SU-DHL-6 (cell line): ENCODE measurements around the gene S100A9.
"Not testable (repeated sequence)": the region's sequence is repeated elsewhere in the genome, so short reads cannot be mapped to it uniquely, and the experiment has no call there.

ENCODE experiments used
- H2AFZ ChIP-seq: fragments of 200-600 bp; sonication (generic); 2 replicates; pipeline ENCODE4 v1.6.1; 2014; ENCODE audit warnings: low read depth, mild to moderate bottlenecking, moderate library complexity, mixed read lengths, antibody characterized with exemption, low read length; ENCODE audit not compliant: severe bottlenecking
- H3F3A ChIP-seq: fragments of 200-600 bp; shearing (Covaris generic); 2 replicates; pipeline ENCODE4 v1.6.0; 2016; ENCODE audit warnings: antibody characterized with exemption, mild to moderate bottlenecking; ENCODE audit not compliant: insufficient read depth
- H3K27ac ChIP-seq: fragments of 200-600 bp; sonication (generic); 2 replicates; pipeline ENCODE4 v1.5.1; 2016; ENCODE audit warnings: low read depth, mild to moderate bottlenecking, low read length, moderate library complexity, mixed read lengths
- H3K27me3 ChIP-seq: fragments of 200-600 bp; sonication (generic), shearing (Covaris generic); 2 replicates; pipeline ENCODE4 v1.6.0; 2014; ENCODE audit warnings: mild to moderate bottlenecking, low read length
- H3K36me3 ChIP-seq: fragments of 200-600 bp; sonication (generic); 2 replicates; pipeline ENCODE4 v1.6.1; 2014; ENCODE audit warnings: mild to moderate bottlenecking, low read length, mixed read lengths
- H3K4me2 ChIP-seq: fragments of 300-600, 200-600 bp; shearing (Covaris generic), sonication (generic); 2 replicates; pipeline ENCODE4 v1.6.0; 2014; ENCODE audit warnings: low read length, low read depth, mild to moderate bottlenecking; ENCODE audit not compliant: poor library complexity, severe bottlenecking
- H3K4me3 ChIP-seq: fragments of 200-600 bp; sonication (generic); 2 replicates; pipeline ENCODE4 v1.5.1; 2014; ENCODE audit warnings: antibody characterized with exemption, low read length, mild to moderate bottlenecking, mixed read lengths; ENCODE audit not compliant: insufficient read depth, poor library complexity, severe bottlenecking
- H3K79me2 ChIP-seq: fragments of 200-600 bp; sonication (generic); 2 replicates; pipeline ENCODE4 v1.6.1; 2014; ENCODE audit warnings: mild to moderate bottlenecking, low read length, moderate library complexity; ENCODE audit not compliant: insufficient read depth
- H3K9ac ChIP-seq: fragments of 200-600 bp; sonication (generic); 2 replicates; pipeline ENCODE4 v1.7.0; 2014; ENCODE audit warnings: mild to moderate bottlenecking, low read length
- H3K9me2 ChIP-seq: fragments of 200-600 bp; sonication (generic); replicated peaks from 2 replicates; pipeline ENCODE4 v1.6.1; 2014; ENCODE audit warnings: low read length; ENCODE audit not compliant: insufficient read depth
- H3K9me3 ChIP-seq: fragments of 200-600 bp; sonication (generic); 2 replicates; pipeline ENCODE4 v1.6.1; 2014; ENCODE audit warnings: low read length, mixed read lengths; ENCODE audit not compliant: insufficient read depth
- H4K20me1 ChIP-seq: fragments of 200-600 bp; sonication (generic); 2 replicates; pipeline ENCODE4 v1.6.1; 2014; ENCODE audit warnings: low read depth, mild to moderate bottlenecking, antibody characterized with exemption, low read length, moderate library complexity, mixed read lengths
- CTCF ChIP-seq: fragments of 200-600 bp; sonication (generic); IDR thresholded peaks from one replicate; pipeline ENCODE4 v1.5.1; 2017; ENCODE audit warnings: antibody characterized with exemption, mild to moderate bottlenecking, low read length, moderate library complexity; ENCODE audit not compliant: insufficient read depth, poor library complexity, severe bottlenecking
- EZH2phosphoT487 ChIP-seq: fragments of 200-600 bp; sonication (generic), shearing (Covaris generic); conservative IDR thresholded peaks from 2 replicates; pipeline ENCODE4 v1.6.1; 2018; ENCODE audit warnings: mild to moderate bottlenecking, antibody characterized with exemption, low read length, moderate library complexity, mixed read lengths

The S100A9 gene

GRCh38 chr1:153310526-153310925, 47.1 kb upstream of the S100A9 start:
- no peak overlapping the region for H3K27ac ChIP-seq
- no peaks in the 10 kb centered on the region for H3K79me2 ChIP-seq
- no peak overlapping the region for H3K4me2 ChIP-seq
- H3K9ac ChIP-seq, result no peak overlapping the region
- no peaks in the 10 kb centered on the region for H3K9me2 ChIP-seq
- no peaks in the 10 kb centered on the region for H3K9me3 ChIP-seq
- no peaks in the 10 kb centered on the region for H3F3A ChIP-seq
- H3K4me3 ChIP-seq, result no peak overlapping the region
- no peaks in the 10 kb centered on the region for H3K27me3 ChIP-seq
- no peak overlapping the region for H2AFZ ChIP-seq
- TF ChIP-seq EZH2phosphoT487 (no peak), CTCF (no peak)
- H4K20me1 ChIP-seq, result no peaks in the 10 kb centered on the region
- H3K36me3 ChIP-seq, result no peaks in the 10 kb centered on the region

- no peaks in the 10 kb centered on the region for H3K79me2 ChIP-seq
- no peak within 1 kb of the TSS for H3K4me2 ChIP-seq
- no peaks in the 10 kb centered on the region for H3K9me3 ChIP-seq
- H3K27ac ChIP-seq, result no peak within 1 kb of the TSS
- TF ChIP-seq EZH2phosphoT487, result no peak
- TF ChIP-seq CTCF, result no peak
- no peak within 1 kb of the TSS for H3K9ac ChIP-seq
- H3K36me3 ChIP-seq, result no peaks in the 10 kb centered on the region
- no peak within 1 kb of the TSS for H3K4me3 ChIP-seq
- no peaks in the 10 kb centered on the region for H3K9me2 ChIP-seq
- no peaks in the 10 kb centered on the region for H4K20me1 ChIP-seq
- no peaks in the 10 kb centered on the region for H3F3A ChIP-seq
- H3K27me3 ChIP-seq, result no peaks in the 10 kb centered on the region
- no peak within 1 kb of the TSS for H2AFZ ChIP-seq
These were observed 45.0 kb upstream of the S100A9 start, which contains the start of gene PGLYRP3 for GRCh38 chr1:153312570-153313186. TSS of gene PGLYRP3 (minus strand) at chr1:153312952. CDS start at chr1:153310665, 2,287 bp downstream.

GRCh38 chr1:153313288-153313687, 44.4 kb upstream of the S100A9 start:
- no peak overlapping the region for H3K9ac ChIP-seq
- H3K36me3 ChIP-seq, result no peaks in the 10 kb centered on the region
- H3F3A ChIP-seq, result no peaks in the 10 kb centered on the region
- H4K20me1 ChIP-seq, result no peaks in the 10 kb centered on the region
- TF ChIP-seq CTCF (no peak), EZH2phosphoT487 (no peak)
- no peaks in the 10 kb centered on the region for H3K9me2 ChIP-seq
- no peaks in the 10 kb centered on the region for H3K79me2 ChIP-seq
- no peak overlapping the region for H3K4me3 ChIP-seq
- no peak overlapping the region for H2AFZ ChIP-seq
- H3K27me3 ChIP-seq, result no peaks in the 10 kb centered on the region
- H3K4me2 ChIP-seq, result no peak overlapping the region
- H3K9me3 ChIP-seq, result no peaks in the 10 kb centered on the region
- no peak overlapping the region for H3K27ac ChIP-seq

GRCh38 chr1:153314388-153314787, 43.3 kb upstream of the S100A9 start:
- not testable (repeated sequence) for H2AFZ ChIP-seq, H3K4me2 ChIP-seq, H3K79me2 ChIP-seq, H3K27me3 ChIP-seq, H4K20me1 ChIP-seq, H3K9ac ChIP-seq, H3F3A ChIP-seq, H3K4me3 ChIP-seq, H3K36me3 ChIP-seq, H3K27ac ChIP-seq, H3K9me3 ChIP-seq, H3K9me2 ChIP-seq

GRCh38 chr1:153316013-153316412, 41.6 kb upstream of the S100A9 start:
- H3K9ac ChIP-seq, H3K4me3 ChIP-seq, H3K9me2 ChIP-seq, H3K4me2 ChIP-seq, H3K36me3 ChIP-seq, H3K79me2 ChIP-seq, H3K27ac ChIP-seq, H3K9me3 ChIP-seq, H4K20me1 ChIP-seq, H3F3A ChIP-seq, H3K27me3 ChIP-seq, H2AFZ ChIP-seq: not testable (repeated sequence)

GRCh38 chr1:153318145-153318544, 39.5 kb upstream of the S100A9 start:
- H3K27me3 ChIP-seq, H3K9ac ChIP-seq, H2AFZ ChIP-seq, H3K4me2 ChIP-seq, H3K36me3 ChIP-seq, H3K79me2 ChIP-seq, H3K4me3 ChIP-seq, H4K20me1 ChIP-seq, H3F3A ChIP-seq, H3K9me2 ChIP-seq, H3K9me3 ChIP-seq, H3K27ac ChIP-seq: not testable (repeated sequence)
